ENCODE results near the gene SPAG5.

The SPAG5 gene

DNA sequence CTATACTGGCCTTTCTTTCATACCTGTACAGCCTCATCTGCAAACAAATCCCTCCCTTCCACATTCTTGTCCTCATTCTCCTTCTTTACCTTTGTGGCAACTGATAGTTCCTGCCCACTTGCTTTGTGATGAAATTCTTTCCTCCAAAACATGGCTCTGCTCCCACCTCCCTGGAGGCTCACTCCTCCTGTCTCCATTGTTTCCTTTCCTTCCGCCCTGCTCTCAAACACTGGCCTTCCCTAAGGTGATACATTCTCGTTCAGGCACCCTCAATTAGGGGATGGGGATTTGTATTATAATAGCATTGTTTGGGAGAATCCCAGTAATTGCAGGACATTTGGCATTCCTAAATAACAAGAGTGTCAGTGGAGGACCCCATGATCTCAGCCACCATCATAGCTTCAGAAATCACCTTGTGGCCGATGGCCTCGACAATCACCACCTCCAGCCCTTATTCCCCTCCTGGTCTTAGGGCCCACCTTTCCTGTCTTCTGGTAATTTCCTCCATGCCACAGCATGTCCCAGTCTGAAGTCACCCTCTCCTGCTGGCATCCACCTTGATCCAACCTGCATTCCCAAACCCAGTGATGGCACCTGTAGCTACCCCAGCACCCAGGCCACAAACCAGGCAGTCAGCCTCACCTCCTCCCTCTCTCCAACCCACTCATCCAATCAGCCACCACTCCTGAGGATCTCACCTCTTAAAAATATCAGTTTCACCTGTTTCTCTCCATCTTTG, 54.3 kb downstream of the SPAG5 start:
- DNase-seq: no peak

DNA sequence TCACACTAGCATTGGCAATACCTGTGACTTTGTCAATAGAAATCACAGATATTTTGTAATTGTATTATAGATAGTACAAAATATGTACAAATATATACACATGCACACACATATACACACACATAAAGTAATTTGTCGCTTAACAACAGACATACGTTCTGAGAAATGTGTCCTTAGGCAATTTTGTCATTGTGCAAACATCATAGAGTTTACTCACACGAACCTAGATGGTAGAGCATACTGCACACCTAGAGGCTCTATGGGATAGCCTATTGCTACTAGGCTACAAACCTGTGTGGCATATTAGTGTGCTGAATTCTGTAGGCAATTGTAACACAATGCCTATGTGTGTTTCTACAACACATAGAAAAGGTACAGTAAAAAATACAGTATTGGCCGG, 57.4 kb downstream of the SPAG5 start:
- DNase-seq: no peak

DNA sequence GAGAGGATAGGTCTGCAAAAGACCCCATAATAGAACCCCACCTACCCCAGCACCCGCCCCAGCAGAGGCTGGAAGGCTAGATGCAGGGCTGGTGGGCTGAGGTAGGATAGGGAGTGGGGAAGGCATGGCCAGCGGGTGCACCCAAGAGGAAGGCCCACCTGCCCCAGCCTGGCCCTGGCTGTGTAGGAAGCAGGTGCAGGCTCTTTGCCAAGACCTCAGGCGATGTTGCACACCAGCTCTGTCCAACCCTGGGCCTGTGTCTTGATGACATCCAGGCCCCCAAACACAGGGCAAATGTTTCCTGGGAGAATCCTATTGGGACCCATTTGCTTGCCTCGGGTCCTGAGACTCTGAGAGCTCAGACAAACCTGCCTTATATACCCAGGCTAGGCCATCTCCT, 58.6 kb downstream of the SPAG5 start:
- no peak for DNase-seq

DNA sequence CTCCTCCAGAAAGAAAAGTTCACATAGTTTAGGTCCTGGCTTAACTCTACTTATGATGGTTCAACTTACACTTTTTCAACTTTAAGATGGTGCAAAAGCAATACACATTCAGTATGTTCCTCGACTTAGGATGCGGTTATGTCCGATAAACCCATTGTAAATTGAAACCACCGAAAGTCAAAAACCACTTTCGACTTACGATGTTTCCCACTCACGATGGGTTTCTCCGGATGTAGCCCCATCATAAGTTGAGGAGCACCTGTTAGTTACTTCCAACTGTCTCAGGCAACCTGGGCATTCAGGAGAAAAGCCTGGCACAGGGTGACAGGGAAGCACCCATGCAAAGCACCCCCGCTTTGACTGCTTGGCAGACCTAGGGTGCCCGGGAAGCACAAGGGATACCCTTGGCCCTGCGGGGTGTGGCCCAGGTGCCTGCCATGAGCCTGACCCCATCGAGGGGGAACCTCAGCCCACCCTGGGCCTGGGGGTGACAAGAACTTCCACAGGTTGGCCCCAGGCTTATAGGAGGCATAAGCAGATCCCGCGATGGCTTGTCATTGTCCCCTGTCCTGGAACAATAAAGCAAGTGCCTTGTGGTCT, 60.4 kb downstream of the SPAG5 start:
- DNase-seq: no peak

DNA sequence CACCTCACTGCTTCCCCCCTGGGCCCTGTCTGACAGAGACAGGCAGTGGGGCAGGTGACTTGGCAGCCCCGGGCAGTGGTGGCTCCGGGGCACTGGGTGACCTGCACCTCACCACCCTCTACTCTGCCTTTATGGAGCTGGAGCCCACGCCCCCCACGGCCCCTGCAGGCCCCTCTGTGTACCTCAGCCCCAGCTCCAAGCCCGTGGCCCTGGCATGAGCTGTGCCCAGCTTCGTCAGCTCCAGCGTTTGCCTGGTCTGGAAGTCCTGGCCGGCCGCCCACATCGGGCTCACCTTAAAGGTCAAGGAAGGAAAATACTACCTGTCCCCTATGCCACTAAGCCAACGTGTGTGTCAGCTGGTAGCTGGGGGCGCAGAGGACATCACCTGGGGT, 61.6 kb downstream of the SPAG5 start:
- DNase-seq: no peak

DNA sequence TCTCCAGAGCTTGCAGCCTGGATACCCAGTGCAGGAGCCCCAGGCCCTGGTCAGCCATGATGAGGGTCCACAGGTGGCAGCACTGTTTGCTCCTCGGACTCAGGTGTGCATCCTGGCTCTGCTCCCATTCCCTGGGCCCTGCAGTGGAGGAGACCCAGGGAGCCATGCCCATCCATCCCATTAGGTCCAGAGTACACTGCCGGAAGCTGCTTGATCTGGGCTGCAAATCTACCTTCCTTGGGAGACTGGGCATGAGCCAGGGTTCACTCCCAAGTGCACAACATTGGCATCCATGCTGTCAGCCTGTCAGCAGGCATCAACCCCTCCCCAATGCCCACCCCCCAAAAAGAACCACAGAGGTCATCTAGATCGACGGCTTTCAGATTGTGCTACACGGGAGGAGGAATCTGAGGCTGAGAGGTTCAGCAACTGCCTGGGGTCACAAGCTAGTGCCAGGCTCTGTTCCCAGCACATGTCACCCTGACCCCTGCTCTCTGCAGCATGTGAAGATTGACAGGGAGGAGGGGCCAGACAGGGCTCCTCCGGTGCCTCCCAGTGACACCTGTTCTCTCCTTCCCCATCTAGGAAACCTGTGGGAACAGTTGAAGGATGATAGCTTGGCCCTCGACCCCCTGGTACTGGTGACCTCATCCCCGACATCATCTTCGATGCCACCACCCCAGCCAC, 62.1 kb downstream of the SPAG5 start:
- DNase-seq: no peak

DNA sequence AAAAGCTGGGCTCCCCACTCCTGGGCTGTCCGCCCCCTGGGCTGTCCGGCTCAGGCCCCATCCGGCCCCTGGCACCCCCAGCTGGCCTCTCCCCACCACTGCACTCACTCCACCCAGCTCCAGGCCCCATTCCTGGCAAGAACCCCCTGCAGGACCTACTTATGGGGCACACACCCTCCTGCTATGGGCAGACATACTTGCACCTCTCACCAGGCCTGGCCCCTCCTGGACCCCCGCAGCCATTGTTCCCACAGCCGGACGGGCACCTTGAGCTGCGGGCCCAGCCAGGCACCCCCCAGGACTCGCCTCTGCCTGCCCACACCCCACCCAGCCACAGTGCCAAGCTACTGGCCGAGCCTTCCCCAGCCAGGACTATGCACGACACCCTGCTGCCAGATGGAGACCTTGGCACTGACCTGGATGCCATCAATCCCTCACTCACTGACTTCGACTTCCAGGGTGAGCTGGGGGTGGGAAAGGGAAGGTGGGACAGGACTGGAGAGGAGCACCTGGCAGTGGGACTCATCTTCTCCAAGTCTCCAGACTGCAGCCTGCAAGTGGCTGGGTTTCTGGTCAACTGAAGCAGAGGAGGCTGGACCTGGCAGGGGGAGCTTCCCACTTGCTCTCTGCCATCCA, 64.0 kb downstream of the SPAG5 start:
- DNase-seq: no peak

DNA sequence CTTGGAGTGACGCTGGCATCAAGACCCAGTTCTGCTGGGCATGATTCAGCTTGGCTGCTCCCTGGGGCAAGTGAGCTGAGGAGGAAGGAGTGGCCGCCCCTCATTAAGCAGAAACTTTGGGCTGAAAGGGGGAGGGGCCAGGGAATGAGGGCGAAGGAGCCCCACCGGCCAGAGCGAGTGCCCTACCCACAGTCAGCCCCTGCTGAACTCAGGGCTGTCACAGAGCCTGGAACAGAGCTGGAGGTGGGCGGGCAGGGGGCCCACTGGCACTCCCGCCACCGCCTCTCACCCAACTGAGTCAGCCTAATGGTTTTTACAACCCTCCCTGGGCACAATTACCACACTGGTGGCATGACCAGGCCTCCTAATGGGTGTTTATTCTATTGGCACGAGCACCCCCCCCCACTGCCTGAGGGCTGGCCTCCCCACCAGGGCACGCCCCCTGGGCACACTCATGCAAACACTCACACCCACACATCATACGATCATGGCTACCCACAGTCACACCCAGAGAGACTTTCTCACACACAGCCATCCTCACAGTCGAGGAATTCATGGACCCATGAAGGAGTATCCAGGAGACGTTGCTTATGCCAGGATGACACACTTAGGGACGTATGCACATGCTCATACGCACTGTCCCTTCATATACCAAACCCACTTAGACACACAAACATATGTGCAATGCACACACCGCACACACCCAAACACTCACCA, 65.6 kb downstream of the SPAG5 start:
- no peak for DNase-seq

DNA sequence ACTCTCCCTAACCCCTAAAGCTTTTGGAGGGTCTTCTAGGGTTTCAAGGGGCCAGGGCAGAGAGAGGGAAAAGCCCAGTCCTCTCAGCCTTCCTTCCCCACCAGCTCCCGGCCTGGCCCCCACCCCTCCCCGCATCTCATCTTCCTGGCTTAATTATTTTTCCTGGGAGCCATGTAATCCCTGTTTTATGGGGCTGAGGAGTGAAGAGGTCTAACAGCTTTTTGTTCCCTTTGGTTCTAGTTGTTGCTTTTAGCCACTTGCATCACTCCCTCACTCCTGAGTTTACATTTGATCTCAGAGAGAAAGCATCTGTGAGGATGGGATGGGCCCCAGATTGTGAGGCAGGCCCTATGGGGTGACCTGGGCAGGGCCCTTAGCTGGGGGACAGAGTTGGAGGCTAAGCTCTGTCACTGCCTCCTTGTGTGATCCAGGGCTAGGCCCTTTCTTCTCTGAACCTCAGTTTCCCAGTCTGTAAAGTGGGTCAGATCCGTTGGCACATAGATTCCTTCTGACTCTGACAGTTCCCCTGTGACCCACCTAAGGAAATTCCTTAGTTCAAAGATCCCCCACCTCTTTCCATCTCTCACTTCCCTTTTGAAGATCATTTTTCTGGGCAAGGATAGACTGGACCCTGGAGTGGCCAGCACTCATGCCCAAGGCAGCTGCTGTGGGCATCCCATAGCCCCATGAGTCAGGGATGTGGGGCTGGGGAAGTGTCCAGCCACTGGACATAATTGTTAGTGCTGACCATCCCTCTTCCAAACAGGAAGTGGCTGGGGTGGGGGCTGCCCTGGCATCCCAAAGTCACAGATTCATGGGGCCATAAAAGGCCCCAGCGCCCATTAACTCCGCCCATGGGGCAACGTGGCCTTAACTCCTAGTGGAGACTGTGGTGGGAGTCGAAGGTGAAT, 66.5 kb downstream of the SPAG5 start:
- no peak for DNase-seq

DNA sequence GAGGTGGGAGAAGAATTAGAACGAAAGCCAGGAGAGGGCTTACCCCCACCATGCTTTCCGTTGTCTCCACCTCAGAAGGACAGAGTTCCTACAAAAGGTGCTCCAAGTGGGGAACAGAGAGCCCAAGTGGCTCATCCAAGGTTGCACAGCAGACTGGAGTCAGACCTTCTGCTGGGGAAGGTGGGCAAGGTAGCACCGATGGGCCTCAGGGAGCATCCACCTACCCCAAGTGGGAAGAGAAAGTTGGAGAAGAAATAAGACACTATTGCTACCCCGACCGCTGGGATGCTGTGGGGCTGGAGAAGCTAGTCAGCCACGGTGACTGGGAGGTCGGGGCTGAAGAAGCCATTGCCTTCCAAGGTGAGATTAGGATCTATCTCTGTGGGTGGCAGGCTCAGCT, 67.9 kb downstream of the SPAG5 start:
- DNase-seq: no peak

DNA sequence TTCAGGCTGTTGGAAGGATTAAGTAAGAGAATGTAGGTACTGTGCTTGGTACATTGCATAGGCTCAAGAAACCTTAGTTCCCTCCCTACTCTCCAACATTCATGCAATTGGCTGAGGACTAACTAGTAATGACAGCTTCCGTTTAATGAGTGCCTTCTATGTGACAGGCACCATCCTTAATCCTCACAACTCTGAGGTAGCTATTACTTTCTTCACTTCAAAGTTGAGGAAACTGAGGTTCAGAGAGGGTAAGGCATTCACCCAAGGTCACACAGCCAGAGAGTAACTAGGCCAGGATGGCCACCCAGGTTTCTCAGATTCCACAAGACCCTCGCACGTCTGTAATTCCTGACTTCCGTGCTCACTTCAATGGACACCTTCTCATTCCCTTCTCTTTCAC, 68.6 kb downstream of the SPAG5 start:
- DNase-seq: no peak

DNA sequence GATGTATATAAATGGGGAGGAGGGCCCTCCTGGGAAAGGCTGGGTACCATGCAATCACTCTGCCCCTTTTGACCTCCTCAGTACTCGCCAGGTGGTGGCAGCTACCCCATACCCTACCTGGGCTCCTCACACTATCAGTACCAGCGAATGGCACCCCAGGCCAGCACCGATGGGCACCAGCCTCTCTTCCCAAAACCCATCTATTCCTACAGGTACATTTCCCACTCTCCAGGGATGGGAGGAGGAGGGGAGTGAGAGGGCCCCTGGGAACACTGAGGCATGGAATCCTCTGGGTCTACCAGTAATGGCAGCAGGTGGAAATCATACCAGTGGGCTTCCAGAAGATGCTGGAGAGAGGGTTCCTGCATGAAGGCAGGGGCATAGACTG, 69.8 kb downstream of the SPAG5 start:
- no peak for DNase-seq

DNA sequence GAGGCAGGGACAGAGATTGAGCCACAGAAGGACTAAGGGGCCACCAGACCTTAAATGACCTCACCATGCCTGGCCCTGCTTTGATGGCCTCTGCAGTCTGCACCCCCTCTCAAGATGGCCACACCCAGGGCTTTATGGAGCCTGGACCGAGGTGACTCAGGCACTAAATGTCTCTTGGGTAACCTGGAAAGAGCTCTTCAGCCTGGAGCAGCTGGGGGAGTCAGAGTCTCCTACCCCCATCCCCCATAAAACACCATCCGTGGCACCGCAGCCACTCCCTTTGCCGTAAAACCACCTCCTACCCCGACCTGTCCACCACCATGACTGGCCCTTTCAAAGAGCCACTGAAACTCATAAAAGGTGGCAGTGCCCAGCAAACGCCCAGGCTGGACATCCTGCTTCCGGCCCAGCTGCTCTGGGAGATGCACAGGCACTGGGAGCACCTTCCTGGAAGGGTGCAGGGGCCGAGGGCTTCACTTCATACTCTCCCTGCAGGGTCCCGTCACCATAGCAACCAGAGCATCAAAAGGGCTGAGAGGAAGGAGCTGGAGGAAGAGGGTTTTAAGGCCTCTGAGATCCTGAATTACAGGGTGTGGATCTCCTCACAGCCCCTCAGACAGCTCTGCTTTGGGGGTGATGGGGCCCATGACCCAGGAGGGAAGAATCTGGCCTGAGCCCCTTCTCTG, 70.4 kb downstream of the SPAG5 start:
- DNase-seq: no peak

DNA sequence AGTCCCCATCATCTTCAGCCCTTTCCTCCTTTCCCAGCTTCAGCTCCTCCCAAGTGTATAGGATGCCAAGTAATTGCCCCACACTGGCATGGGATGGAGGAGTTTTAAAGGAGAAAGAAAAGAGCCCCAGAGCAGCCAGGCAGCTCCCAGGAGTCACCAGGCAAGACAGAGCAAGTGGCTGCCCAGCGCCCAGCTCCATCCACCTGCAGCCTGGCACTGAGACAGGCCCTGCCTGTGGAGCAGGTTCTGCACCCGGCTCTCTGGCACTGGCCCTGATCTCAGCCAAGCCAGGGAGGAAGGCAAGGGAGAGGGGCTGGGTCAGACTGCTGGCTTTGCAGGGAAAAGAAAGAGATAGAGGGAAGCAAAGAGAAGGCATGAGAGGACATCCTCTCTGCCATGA, 71.0 kb downstream of the SPAG5 start:
- DNase-seq: no peak

Data from NCI-H1694 treated with DMSO at 0.1 percent for 48 hours (cell line).